SH-SY5Y (cell line): Measurements from ENCODE around the gene MRPL17.

Experiments
- GATA2 ChIP-seq: IDR thresholded peaks from 2 replicates; pipeline ENCODE4 v1.6.1; 2011; ENCODE audit warnings: mild to moderate bottlenecking, low read depth, low read length
- GATA3 ChIP-seq: IDR thresholded peaks from 2 replicates; pipeline ENCODE4 v1.6.1; 2011; ENCODE audit warnings: low read depth, mild to moderate bottlenecking, low read length, moderate library complexity

MRPL17 gene

GRCh38 chr11:6652182-6652581 is 31.0 kb downstream of the MRPL17 start:
- TF ChIP-seq GATA2, result no peak
- TF ChIP-seq GATA3, result no peak

DNA sequence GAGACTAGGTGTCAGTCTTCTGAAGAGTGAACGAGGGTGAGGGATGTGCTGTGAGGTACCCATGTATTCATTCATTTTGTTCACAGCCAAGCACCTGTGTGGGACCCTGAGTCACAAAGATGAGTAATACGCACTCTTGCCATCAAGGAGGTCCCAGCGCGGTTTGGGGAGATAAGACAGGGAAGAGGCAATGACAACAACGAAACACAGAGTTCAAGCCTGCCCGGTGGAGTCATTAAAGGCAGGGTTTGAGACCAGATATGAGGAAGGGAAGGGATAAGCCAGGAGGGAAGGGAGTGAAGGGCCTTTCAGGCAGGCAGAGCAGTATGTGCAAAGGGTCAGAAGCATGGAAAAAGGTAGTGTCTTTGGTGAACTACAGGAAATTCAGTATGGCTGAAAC is 32.2 kb downstream of the MRPL17 start:
- TF ChIP-seq GATA2, result no peak
- TF ChIP-seq GATA3, result no peak

DNA sequence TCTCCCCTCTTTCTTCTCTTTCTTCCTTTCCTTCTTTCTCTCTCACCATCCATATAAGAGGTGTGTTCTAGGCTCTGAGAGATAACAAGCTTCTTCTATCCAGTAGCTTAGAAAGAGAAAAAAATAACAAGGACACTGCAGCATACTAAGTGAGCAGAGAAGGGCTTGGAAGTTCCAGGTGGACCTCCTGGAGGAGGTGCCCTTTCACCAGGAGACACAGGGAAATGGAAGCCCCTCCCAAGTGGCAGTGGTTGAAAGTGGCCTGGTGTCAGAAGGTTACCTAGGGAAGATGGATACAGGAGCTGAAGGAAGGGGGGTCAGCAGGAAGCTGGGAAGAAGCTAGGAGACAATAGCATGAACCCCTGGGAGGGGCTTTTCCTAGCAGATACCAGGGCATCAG is 33.0 kb downstream of the MRPL17 start:
- no peak for TF ChIP-seq GATA2
- no peak for TF ChIP-seq GATA3

DNA sequence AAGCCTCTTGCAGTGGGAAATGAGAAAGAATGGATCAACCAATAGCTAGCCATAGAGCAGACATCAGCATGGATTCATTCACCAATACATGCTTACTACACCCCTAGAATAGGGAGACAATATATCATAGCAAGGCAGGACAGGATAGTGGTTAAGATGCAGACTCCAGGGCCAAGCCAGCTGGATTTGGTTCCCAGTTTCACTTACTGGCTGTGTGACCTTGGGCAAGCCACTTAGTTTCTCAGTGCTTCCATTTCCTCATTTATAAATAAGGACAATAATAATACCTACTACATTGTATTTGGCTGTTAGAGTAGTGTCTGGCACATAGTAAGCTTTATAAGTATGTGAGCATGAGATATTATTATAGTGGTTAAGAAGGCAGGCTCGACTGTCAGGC is 34.6 kb downstream of the MRPL17 start:
- TF ChIP-seq GATA2 (no peak), GATA3 (no peak)

- TF ChIP-seq GATA3 (no peak), GATA2 (no peak)
Measured at GRCh38 chr11:6647836-6648235, 35.3 kb downstream of the MRPL17 start.

GRCh38 chr11:6646918-6647679 is 36.0 kb downstream of the MRPL17 start:
- no peak for TF ChIP-seq GATA2
- no peak for TF ChIP-seq GATA3

- TF ChIP-seq GATA2 (no peak), GATA3 (no peak)
Measured at GRCh38 chr11:6646576-6646917, 36.6 kb downstream of the MRPL17 start.

DNA sequence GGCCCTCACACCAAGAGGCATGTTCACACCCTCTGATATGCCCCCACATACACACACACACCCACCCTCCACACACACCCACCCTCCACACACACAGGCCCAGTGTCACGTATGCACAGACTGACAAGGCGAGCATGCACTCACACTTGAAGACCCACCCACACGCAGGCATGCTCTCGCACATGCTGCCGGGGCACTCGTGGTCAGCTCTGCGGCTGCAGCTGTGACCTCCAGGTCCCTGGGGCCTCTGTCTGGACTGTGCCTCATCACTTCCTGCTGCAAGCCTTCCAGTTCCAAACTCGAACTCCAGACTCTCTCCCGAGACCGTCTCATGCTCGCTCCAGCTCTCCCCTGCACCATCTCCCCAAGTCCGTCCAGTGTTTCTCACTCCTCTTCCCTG is 37.1 kb downstream of the MRPL17 start:
- TF ChIP-seq GATA3 (no peak), GATA2 (no peak)

GRCh38 chr11:6642957-6643356 is 40.2 kb downstream of the MRPL17 start:
- TF ChIP-seq GATA2 (no peak), GATA3 (no peak)

DNA sequence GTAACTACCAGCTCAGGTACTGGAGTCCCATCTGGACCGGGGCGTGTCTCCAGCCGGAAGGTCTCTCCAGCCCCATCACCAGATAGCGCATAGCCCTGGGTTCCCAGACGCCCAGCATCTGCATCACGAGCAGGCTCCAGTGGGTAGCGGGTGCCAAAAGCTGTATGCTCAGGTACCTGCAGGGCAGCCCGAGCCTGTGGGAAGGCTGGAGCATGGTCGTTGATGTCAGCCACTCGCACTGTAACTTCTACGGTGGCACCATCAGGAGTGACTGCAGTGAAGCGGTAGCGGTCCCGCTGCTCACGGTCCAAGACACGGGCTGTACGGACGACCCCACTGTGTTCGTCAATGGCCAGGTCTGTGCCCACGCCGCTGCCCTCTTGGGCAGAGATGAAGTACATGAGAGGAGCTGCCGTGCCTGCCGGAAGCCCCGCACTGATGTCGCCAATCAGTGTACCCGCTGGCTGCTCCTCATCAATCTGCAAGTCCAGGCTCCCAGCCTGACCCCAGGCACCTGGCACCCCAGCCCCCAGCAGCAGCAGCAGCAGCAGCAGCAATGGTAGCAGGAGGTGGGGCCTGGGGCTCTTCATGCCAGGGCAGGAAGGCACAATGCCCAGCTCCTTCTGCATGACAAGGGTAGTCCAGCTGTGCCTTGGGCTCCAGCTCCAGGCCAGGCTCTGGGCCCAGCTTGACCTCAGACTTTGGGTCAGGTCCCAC is 42.0 kb downstream of the MRPL17 start:
- TF ChIP-seq GATA3 (no peak), GATA2 (no peak)

- no peak for TF ChIP-seq GATA2
- no peak for TF ChIP-seq GATA3
Measured at GRCh38 chr11:6640036-6640984, 42.8 kb downstream of the MRPL17 start.

GRCh38 chr11:6638429-6638828 is 44.7 kb downstream of the MRPL17 start:
- TF ChIP-seq GATA3 (no peak), GATA2 (no peak)

- TF ChIP-seq GATA2 (no peak), GATA3 (no peak)
Measured at GRCh38 chr11:6637871-6638270, 45.3 kb downstream of the MRPL17 start.

DNA sequence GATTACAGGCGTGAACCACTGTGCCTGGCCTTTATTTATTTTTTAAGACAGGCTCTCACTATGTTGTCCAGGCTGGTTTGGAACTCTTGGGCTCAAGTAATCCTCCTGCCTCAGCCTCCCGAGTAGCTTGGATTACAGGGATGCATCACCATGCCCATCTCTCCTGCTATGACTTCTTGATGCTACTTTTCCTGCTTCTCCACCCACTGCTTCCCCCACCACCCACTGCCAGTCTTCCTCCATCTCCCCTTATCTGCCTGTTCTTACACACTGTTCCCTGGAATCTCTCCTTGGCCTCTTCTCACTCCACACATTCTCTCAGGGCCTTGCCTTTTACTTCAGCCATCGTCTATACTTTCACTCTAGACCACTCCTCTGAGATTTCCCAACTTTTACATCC is 46.7 kb downstream of the MRPL17 start:
- TF ChIP-seq GATA2 (no peak), GATA3 (no peak)
